Subcutaneous adipose tissue (tissue), 4 donors: Measurements from ENCODE around the gene ARL4D. TPM values are rescaled to one million over a fixed set of nuclear protein-coding genes. Genes with fewer than 3 reads are reported as not detected.

Experiments
- CTCF ChIP-seq: fragments of 450-650 bp; IDR thresholded peaks from one replicate; pipeline ENCODE4 v1.5.1; 2016; ENCODE audit warnings: low read depth, mild to moderate bottlenecking, control low read depth, antibody characterized with exemption, moderate library complexity
- total RNA-seq, 4 donors: library from RNA; depleted of rRNA; stranded (reverse); fragments of >200 nt; gene quantifications; one replicate each; pipeline ENCODE4 v1.1.0, GENCODE V29; 2016

Gene ARL4D
- total RNA-seq, 4 donors from 2014 or later = 6.1 to 23.5 (median 9.9) TPM

GRCh38 chr17:43372273-43372911 lies 26.4 kb upstream of the ARL4D start:
- no peak for TF ChIP-seq CTCF

- TF ChIP-seq CTCF = no peak
Measured at GRCh38 chr17:43373356-43373755, 25.4 kb upstream of the ARL4D start.

- TF ChIP-seq CTCF = no peak
Measured at GRCh38 chr17:43377056-43377810, 21.6 kb upstream of the ARL4D start.

- TF ChIP-seq CTCF = no peak
Measured at GRCh38 chr17:43378766-43379165, 20.0 kb upstream of the ARL4D start.

- TF ChIP-seq CTCF = no peak
Measured at GRCh38 chr17:43380307-43380706, 18.5 kb upstream of the ARL4D start.

- TF ChIP-seq CTCF = no peak
Measured at GRCh38 chr17:43381204-43381603, 17.6 kb upstream of the ARL4D start.

- no peak for TF ChIP-seq CTCF
Measured at GRCh38 chr17:43381621-43382020, 17.2 kb upstream of the ARL4D start.
